OCI-M2 (cell line): ENCODE measurements around the gene CCDC77.

Experiments
- DNase-seq: peaks from one replicate; lab custom pipeline; 2025; ENCODE audit not compliant: unreplicated experiment; lab: John Stamatoyannopoulos, UW

CCDC77 gene

GRCh38 chr12:480831-481816, 79.7 kb downstream of the CCDC77 start:
- no peak for DNase-seq

DNA sequence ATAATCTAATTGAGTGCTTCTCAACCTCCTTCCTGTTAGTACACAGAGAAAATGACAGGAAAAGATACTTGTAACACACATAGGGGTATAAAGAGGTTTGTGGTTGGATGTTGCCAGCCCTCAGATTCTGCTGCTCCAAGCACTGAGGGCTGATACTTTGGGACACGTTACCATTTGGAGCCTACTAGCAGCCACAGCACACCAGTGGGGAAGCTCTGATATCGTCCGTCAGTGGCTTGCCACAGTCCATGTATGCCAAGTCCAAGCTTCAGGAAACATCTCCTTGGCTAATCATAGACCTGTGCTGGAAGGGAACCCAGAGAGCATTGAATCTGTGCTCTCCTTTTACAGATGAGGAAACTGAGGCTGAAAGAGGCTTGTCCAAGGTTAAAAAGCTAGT, 80.6 kb downstream of the CCDC77 start:
- DNase-seq, result no peak

DNA sequence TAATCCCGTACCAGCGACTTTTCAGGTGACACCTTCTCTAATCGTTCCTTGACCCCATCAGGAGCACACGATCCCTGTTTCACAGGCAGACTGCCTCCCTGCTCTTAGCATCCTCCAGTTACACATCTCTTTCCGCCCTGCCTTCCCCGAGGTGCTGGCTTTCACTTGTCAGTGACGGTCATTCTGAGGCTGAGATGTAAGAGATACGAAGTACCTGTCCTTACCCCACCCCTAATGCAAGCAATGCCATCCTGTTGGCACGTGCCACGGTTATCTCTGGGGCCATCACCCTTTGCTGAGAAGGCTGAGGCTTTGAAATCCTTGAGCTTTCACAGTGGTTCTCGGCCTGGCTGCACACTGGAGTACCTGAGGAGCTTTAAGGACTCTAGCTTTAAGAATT, 82.7 kb downstream of the CCDC77 start:
- no peak for DNase-seq

- no peak for DNase-seq
Measured at GRCh38 chr12:490260-490659, 88.8 kb downstream of the CCDC77 start.
